Endodermal cell (in vitro differentiated cells): ENCODE data around the gene FHAD1. TPM values are rescaled to one million over a fixed set of nuclear protein-coding genes. Genes with fewer than 3 reads are reported as not detected.

Source experiments
- DNase-seq: peaks from one replicate; pipeline ENCODE4 v3.0.0-alpha.2; 2017
- H3K27ac ChIP-seq: 2 replicates; pipeline ENCODE4 v1.5.1; 2013; ENCODE audit warnings: mild to moderate bottlenecking, low read depth, low read length, moderate library complexity
- H3K27me3 ChIP-seq: 2 replicates; pipeline ENCODE4 v1.6.1; 2013; ENCODE audit warnings: mild to moderate bottlenecking, low read length, moderate library complexity; ENCODE audit not compliant: insufficient read depth, control insufficient read depth, poor library complexity, severe bottlenecking
- H3K36me3 ChIP-seq: 2 replicates; pipeline ENCODE4 v1.7.0; 2013; ENCODE audit warnings: mild to moderate bottlenecking, low read length, moderate library complexity; ENCODE audit not compliant: control insufficient read depth, insufficient read depth
- H3K4me1 ChIP-seq: one replicate; pipeline ENCODE4 v1.7.0; 2013; ENCODE audit warnings: low read length; ENCODE audit not compliant: control insufficient read depth, insufficient read depth
- H3K4me3 ChIP-seq: 2 replicates; pipeline ENCODE4 v1.5.1; 2013; ENCODE audit warnings: mild to moderate bottlenecking, low read length, moderate library complexity
- H3K9ac ChIP-seq: 2 replicates; pipeline ENCODE4 v1.6.1; 2013; ENCODE audit warnings: mild to moderate bottlenecking, low read length, moderate library complexity; ENCODE audit not compliant: poor library complexity, severe bottlenecking; ENCODE audit errors: extremely low read depth
- H3K9me3 ChIP-seq: 2 replicates; pipeline ENCODE4 v1.6.1; 2013; ENCODE audit warnings: mild to moderate bottlenecking, low read length, moderate library complexity; ENCODE audit not compliant: control insufficient read depth
- H3K27ac Mint-ChIP-seq: 2 replicates; pipeline ENCODE4 v1.8.0; 2020; ENCODE audit warnings: mixed read lengths
- H3K27me3 Mint-ChIP-seq: 2 replicates; pipeline ENCODE4 v1.8.0; 2021; ENCODE audit warnings: mild to moderate bottlenecking, mixed read lengths; ENCODE audit not compliant: insufficient read depth
- H3K36me3 Mint-ChIP-seq: 2 replicates; pipeline ENCODE4 v1.8.0; 2020; ENCODE audit warnings: low read depth, mixed read lengths
- H3K4me1 Mint-ChIP-seq: 2 replicates; pipeline ENCODE4 v1.8.0; 2020; ENCODE audit warnings: mixed read lengths
- H3K4me3 Mint-ChIP-seq: 2 replicates; pipeline ENCODE4 v1.8.0; 2020; ENCODE audit warnings: mild to moderate bottlenecking, moderate library complexity, mixed read lengths
- H3K9me3 Mint-ChIP-seq: 2 replicates; pipeline ENCODE4 v1.8.0; 2020; ENCODE audit warnings: mild to moderate bottlenecking, mixed read lengths
- CTCF ChIP-seq: fragments of 200-600 bp; sonication (generic); conservative IDR thresholded peaks from 2 replicates; pipeline ENCODE4 v1.5.0; 2021; ENCODE audit warnings: antibody characterized with exemption, mild to moderate bottlenecking
- WGBS, 2 experiments: methylation state at CpG; one replicate each; pipeline versions ENCODE4 v1.1.5 to v1.1.7; 2013; ENCODE audit warnings: missing lambda C conversion rate in 2 of 2, mixed read lengths in 1 of 2; ENCODE audit not compliant: insufficient coverage in 1 of 2, insufficient read length in 1 of 2; 5-methylcytosine and 5-hydroxymethylcytosine counted together
- total RNA-seq, 2 donors: library from RNA; stranded (reverse); fragmentation: NEBNext Ultra II Directional in 1 of 2; extraction: Animal tissue kit (Norgen Biotek cat#: 25700) in 1 of 2; gene quantifications; 2 replicates in 1 of 2; 3 replicates in 1 of 2; pipeline ENCODE4 v1.2.1, GENCODE V29; 2021

The FHAD1 gene
- total RNA-seq, 2 donors from 2014 or later, result 2.9 to 3.6 TPM

DNA sequence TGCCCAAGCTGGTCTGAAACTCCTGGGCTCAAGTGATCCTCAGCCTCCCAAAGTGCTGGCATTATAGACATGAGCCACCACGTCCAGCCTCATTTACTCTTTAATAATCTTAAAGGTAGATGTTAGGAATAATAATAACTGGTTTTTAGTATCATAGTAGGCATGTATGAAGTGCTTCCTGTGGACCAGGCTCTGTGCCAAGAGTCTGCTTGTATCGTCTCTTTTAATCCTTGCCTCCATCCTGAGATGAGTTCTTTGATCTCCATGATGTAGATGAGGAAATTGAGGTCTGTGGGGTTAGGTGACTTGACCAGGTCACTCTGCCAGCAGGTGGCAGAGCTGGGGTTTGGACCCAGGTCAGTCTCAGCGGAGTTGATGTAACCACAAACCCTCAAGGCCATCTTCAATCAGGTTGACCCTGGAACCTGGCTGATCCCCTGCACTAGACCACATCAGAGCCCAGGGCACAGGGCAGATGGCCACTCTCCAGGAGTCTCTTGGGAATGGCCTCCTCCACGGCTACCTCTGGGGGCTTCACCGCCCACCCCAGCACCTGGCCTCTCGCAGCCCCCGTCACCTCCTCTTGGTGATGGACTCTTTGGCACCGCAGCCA is 173.9 kb downstream of the FHAD1 start:
- H3K9ac ChIP-seq, result no peak overlapping the region
- H3K9me3 ChIP-seq, result no peaks in the 10 kb centered on the region
- H3K27me3 ChIP-seq, result no peaks in the 10 kb centered on the region
- peaks cover 9% of the 10 kb centered on the region for H3K9me3 Mint-ChIP-seq
- H3K27ac Mint-ChIP-seq, result no peak overlapping the region
- no peak overlapping the region for H3K4me3 ChIP-seq
- H3K36me3 ChIP-seq, result peaks cover 30% of the 10 kb centered on the region
- H3K4me1 ChIP-seq, result peaks cover 2% of the 10 kb centered on the region
- H3K4me1 Mint-ChIP-seq, result peaks cover 5% of the 10 kb centered on the region
- WGBS, 2 experiments, result 93 to 100% methylated on average over 3 to 8 of the region's 8 CpGs
- peaks cover 43% of the 10 kb centered on the region for H3K36me3 Mint-ChIP-seq
- no peaks in the 10 kb centered on the region for H3K27me3 Mint-ChIP-seq
- no peak overlapping the region for H3K4me3 Mint-ChIP-seq
- no peak for DNase-seq
- H3K27ac ChIP-seq, result no peak overlapping the region
- TF ChIP-seq CTCF, result no peak

GRCh38 chr1:15422871-15423270 is 175.8 kb downstream of the FHAD1 start:
- 96 to 100% methylated on average over 3 to 8 of the region's 8 CpGs for WGBS, 2 experiments
- peaks cover 9% of the 10 kb centered on the region for H3K9me3 Mint-ChIP-seq
- TF ChIP-seq CTCF, result no peak

DNA sequence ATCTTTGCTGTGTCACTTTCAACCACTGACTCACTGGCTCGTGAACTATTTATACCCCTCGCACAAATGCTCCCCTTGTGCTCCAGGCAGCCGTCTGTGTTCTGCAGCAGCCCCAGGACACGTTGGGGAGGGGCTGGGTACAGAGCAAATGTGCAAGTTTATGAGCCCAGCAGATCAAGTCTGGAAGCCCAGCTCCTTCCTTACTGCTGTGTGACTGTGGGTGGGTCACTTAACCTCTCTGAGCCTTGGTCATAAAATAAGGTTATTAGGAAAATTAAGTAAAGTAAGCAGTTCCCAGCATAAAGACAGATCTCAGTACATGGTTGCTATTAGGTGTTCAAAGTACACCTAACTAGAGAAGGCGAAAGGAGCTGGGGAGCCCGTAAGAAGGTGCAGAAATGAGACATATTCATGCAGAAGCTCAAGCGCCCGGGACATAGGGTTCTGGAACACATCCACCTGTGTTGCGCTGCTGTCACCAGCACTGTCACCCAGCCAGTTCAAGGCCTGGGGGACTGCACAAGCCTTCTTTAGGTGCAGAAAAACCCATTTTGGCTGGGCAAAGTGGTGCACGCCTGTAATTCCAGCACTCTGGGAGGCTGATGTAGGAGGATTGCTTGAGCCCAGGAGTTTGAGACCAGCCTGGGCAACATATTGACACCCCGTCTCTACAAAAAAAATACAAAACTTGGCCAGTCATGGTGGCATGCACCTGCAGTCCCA is 176.5 kb downstream of the FHAD1 start:
- Mint-ChIP-seq H3K9me3 (peaks cover 9% of the 10 kb centered on the region), H3K27me3 (no peaks in the 10 kb centered on the region), H3K4me1 (no peaks in the 10 kb centered on the region), H3K4me3 (no peak overlapping the region), H3K36me3 (peaks cover 47% of the 10 kb centered on the region), H3K27ac (no peak overlapping the region)
- Histone ChIP-seq H3K9ac (no peak overlapping the region), H3K36me3 (peaks cover 24% of the 10 kb centered on the region), H3K4me3 (no peak overlapping the region), H3K27me3 (no peaks in the 10 kb centered on the region), H3K4me1 (no peaks in the 10 kb centered on the region), H3K27ac (no peak overlapping the region), H3K9me3 (no peaks in the 10 kb centered on the region)
- WGBS, 2 experiments, result 88 to 94% methylated on average over 11 of the region's 11 CpGs
- DNase-seq, result no peak
- no peak for TF ChIP-seq CTCF

More at GRCh38 chr1:15422871-15423270, 175.8 kb downstream of the FHAD1 start:
- Mint-ChIP-seq H3K27ac (no peak overlapping the region), H3K4me3 (no peak overlapping the region), H3K27me3 (no peaks in the 10 kb centered on the region), H3K36me3 (peaks cover 48% of the 10 kb centered on the region), H3K4me1 (no peaks in the 10 kb centered on the region)
- no peaks in the 10 kb centered on the region for H3K27me3 ChIP-seq
- no peaks in the 10 kb centered on the region for H3K4me1 ChIP-seq
- H3K9me3 ChIP-seq, result no peaks in the 10 kb centered on the region
- H3K27ac ChIP-seq, result no peak overlapping the region
- H3K36me3 ChIP-seq, result peaks cover 24% of the 10 kb centered on the region
- no peak for DNase-seq
- no peak overlapping the region for H3K4me3 ChIP-seq
- H3K9ac ChIP-seq, result no peak overlapping the region
